Colon (tissue), 2 donors: ENCODE measurements around the gene ALCAM.

Experiments
- FAIRE-seq: peaks from 2 replicates; lab custom pipeline; 2012; peaks lifted over from hg19 to GRCh38; lab: Jason Lieb, UNC
- donor health status: control.
- donor health status: control.

ALCAM gene

GRCh38 chr3:105429034-105429762, 62.5 kb downstream of the ALCAM start:
- FAIRE-seq, result peak; percentile 70

GRCh38 chr3:105430455-105430854, 63.7 kb downstream of the ALCAM start:
- FAIRE-seq, result no peak

DNA sequence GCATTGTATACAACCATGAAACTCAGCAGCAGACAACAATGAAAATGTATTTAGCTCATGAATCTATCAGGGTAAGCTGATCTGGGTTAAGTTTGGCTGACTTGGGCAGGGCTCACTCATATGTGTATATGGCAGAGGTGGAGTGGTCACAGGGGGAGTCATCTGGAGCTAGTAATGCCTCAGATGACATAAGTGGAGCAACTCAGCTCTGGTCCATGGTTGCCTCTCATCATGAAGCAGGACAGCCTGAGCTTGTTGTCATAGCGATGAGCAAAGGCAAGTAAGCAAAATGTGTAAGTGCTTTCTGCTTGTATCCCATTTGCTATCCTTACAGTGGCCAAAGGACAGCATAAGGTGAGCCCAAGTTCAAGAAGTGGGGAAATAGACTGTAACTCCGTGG, 64.5 kb downstream of the ALCAM start:
- no peak for FAIRE-seq

GRCh38 chr3:105435277-105435676, 68.6 kb downstream of the ALCAM start:
- no peak for FAIRE-seq

DNA sequence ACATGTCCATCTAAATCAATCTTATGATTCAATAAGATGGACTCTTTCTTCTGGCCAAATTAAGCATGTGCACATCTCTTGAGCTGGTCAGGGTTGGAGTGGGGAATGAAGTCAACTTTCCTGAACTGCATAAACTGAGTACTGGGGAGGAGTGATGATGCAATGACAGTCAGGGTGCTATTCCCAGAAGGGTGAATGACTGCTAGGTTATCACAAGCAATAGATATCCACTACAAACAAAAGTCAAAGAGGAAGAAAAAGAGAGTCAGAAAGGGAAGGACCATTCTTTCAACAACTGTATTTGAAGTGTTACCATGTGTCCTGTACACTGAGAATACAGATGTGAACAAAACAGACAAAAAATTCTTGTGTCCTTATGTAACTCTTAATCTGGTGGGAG, 70.0 kb downstream of the ALCAM start:
- FAIRE-seq, result no peak

DNA sequence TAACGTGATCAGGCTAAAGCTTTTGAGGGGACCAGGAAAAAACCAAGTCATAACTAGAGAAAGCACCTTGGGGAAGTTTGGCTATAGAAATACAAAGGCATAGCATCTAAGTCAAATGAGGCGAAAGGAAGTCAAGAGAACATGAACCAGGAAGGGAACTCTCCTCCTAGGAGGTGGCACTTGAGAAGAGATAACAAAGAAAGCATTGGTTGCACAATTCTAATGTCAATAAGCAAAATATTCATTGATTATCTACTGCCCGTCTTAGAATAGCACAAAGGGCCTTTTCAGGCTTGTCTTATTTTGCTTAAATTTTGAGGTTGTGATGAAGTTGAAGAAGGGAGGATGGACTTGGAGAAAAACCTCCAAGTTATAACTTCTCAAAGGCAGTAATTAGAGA, 73.4 kb downstream of the ALCAM start:
- FAIRE-seq, result no peak

- no peak for FAIRE-seq
Observed at GRCh38 chr3:105444725-105445124, 78.0 kb downstream of the ALCAM start.

DNA sequence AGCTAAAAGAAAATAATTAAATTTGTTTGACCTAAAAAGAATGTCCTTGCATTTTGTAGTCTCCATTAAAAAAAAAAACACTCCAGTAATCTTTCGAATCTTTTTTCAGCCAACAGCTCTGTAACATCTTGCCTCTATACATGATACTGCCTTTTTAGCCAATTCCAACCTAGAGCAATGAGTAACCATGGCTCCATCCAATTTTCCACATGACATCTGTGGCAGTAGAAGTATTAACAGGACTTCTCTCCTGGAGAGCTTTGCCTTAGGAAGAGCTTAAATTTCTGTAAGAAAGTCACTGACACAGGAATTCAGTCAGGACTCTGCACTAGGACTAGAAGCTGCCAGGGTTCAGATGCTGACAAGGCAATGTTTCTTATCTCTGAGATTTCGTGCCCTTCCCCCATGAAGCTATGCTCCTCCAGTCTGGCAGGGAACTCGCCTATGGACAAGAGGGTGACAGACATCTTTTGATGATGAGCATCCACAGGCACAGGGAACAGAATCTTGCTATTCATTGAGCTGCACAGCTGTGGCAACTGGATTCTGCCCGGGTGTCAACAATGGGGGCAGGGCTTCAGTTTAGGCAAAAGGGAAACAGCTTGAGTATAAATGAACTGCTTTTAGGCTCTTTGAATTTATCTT, 81.8 kb downstream of the ALCAM start:
- FAIRE-seq, result no peak

GRCh38 chr3:105449414-105449813, 82.7 kb downstream of the ALCAM start:
- no peak for FAIRE-seq

- FAIRE-seq, result no peak
Observed at GRCh38 chr3:105456017-105456416, 89.3 kb downstream of the ALCAM start.

DNA sequence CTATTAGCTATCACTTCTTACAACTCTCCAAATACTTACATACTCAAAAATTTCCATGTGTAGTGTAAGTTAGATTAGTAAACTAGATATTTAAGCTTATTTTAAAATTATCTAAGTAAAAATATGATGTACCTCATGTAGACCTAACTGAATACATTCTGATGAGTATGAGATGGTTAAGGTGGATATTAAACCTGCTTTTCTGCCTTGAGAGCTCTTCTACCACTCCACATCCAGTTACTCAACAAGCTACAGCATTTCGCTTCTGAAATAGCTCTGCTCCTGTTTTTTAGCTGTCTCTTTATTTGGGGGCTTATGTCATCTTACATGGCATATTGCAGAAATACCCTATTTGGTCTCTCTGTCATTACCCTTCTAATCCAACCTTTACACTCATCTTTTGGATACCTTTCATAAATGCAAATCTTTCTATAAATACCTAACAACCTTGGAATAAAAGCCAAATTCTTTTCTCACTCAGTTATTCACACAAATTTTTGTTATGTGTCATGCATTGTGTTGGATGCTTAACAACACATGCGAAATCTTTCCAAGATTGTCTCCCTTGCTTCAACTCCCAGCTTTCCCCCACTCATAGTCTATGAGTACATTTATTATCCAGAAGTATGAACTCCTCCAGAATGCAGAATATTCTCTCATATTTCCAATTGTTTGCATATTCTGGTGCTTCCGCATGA, 92.0 kb downstream of the ALCAM start:
- FAIRE-seq, result no peak

DNA sequence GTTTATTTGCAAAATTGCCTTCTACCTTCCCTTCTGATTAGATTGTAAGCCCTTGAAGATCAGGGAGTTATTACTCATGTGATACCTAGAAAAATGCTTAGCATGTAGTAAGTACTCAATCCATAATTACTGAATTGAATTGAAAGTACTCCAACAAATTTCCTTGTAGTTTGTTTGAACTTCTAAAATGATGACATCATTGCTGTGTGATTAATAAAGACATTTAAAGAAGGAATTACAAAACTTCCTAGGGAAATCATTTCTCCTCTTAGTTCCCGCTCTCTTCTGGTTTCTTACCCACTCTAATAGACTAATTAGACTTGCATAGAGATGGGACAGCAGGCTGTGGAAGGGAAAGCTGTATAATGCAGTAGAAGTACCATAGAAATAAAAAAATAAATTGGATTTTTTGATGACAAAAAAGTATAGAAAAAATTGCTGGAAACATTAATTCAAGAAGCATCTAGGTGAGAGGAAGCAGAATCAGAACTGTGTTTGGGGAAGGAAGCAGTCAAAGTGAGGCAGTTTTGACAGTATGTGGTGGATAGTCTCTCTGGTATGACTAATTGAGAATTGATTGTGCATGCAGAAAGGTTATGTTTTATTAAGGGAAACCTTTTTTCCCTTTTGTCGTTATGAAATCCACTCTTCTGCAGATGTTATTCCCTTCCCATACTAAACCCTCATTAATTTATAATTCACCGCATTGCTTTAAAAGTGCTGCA, 93.0 kb downstream of the ALCAM start:
- no peak for FAIRE-seq

DNA sequence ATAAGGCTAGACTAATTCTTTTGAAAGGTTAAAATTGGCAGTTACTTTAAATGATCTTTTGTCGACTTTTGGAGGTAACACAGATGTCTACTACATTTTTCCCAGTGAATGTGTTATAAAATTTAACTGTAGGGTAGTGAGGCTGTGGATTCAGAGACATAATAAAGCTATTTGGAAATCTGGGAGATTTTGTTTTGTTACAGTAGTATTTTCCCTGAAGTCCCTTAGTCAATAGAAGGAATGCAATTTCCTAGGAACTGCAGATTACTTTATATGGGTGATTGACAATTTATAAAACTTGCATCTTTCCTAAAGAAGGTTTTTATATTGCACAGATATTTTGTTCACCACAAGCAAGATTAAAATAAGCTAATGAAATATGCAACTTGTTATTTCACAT, 96.9 kb downstream of the ALCAM start:
- FAIRE-seq, result no peak

DNA sequence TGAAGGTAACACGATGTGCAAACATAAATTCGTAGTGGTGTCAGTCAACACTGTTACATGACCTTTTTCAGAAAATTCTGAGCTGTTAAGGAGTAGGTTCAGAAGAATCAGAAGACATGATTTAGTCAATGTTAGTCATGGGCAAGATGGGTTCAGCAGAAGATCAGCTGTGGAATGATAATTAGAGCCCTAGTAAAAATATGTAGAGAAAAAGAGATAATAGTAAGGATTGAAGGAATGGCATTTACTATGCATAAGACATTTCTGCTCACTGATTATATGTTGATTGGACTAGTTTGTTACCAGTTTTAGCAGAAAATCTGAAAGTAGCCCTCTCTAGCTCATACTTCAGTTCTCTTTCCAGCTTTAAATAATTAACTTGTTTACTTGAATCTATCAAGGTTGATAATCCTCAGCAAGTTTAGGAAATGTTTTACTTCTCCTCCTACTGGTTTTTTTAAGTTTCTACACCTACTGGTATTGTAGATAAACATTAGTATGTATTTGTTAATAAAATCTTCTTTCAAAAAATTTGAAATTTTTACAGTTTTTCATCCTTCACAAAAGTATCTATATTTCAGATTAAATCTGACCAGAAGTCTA, 98.6 kb downstream of the ALCAM start:
- FAIRE-seq, result no peak

GRCh38 chr3:105466072-105466471, 99.4 kb downstream of the ALCAM start:
- FAIRE-seq, result no peak

DNA sequence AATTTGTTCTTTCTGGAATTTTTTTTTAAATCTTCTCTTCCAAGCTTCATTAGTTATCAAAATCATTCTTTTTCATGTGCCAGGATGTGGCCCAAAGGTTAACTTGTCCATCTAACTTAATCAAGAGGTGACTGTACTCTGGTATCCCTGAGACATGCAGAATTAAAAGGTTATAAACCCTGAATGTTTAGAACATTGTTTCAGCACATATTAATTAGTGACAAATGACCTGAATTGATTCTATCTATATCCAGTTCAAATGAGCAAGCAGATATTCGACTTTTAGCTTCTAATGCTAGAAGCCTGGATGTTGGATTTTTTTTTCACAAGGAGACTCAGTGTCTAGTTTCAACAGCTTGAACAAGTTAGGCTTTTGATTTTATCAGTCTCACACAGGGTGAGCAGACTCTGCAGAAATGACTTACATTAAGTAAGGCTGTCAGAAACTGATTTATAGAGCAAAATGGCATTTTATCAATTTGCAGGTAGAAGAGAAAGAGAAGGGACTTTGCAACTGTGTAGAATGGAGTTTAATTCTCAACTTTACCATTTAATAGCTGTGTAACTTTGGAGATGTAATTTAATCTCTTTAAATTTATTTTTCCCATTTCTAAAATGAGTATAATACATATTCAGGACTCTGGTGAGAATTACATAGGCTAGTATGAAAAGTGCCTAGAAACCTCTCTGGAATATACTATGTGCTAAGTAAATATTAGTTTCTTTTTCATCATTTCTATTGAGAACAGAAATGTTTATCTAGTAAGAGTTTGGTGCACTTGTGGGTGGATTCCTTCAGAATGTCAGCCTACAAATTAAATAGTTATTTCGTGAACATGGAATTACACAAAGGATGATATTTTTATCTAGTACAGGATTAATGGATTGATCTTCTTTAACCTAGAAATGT, 100.0 kb downstream of the ALCAM start:
- no peak for FAIRE-seq

GRCh38 chr3:105470851-105471250, 104.1 kb downstream of the ALCAM start:
- FAIRE-seq, result no peak

GRCh38 chr3:105473521-105474223, 107.0 kb downstream of the ALCAM start:
- no peak for FAIRE-seq

GRCh38 chr3:105480768-105481167, 114.1 kb downstream of the ALCAM start:
- FAIRE-seq, result no peak

DNA sequence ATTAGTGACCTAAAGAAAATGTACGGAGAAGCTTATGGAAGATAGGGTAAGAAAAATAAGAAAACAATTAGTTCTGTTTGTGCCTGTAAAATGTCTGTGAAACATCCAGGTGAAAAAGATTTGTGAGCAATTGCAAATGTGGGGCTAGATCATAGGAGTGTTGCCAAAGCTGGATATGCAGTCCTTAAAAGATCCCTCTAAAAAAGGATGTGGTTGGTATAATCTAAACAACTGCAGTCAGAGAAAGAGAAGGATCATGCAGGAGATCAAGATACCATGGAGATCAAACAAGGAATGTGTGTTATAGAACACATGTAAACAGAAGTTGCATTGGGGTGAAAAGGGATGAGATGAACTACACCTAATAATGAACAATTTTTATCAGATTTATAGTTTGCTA, 116.8 kb downstream of the ALCAM start:
- no peak for FAIRE-seq

- FAIRE-seq, result no peak
Observed at GRCh38 chr3:105490045-105490444, 123.3 kb downstream of the ALCAM start.
